Measurements from ENCODE around the gene INPP4B. TPM values are rescaled to one million over a fixed set of nuclear protein-coding genes. Genes with fewer than 3 reads are reported as not detected.

The INPP4B gene
- polyA plus RNA-seq, 1 experiment, result 5.1 TPM

- no peak for DNase-seq (ENCODE audit: low read depth, low spot score)
- TF ChIP-seq CTCF (IDR thresholded peaks at IDR 0.05; ENCODE audit: low read depth, low read length), result no peak
- Histone ChIP-seq H3K4me3 (ENCODE audit: low read depth, low read length) (no peak overlapping the region), H3K27ac (ENCODE audit: low read depth, low read length) (no peak overlapping the region), H3K9me3 (ENCODE audit: control insufficient read depth, insufficient read depth, low read length) (no peaks in the 10 kb centered on the region), H3K27me3 (ENCODE audit: control insufficient read depth, insufficient read depth, low read length) (no peaks in the 10 kb centered on the region)
- CTCF ChIA-PET, result interaction anchor here (1.2 kb wide), 1 partner anchor 13 kb away, joined by 3 read pairs; no protein-coding TSS in a partner anchor
- POLR2A ChIA-PET, result no interaction called here
Observed at GRCh38 chr4:142475663-142476062, 370.4 kb downstream of the INPP4B start.

GRCh38 chr4:142474398-142475087, 371.6 kb downstream of the INPP4B start:
- no peak overlapping the region for H3K4me3 ChIP-seq (ENCODE audit: low read depth, low read length)
- no peaks in the 10 kb centered on the region for H3K9me3 ChIP-seq (ENCODE audit: control insufficient read depth, insufficient read depth, low read length)
- no peak overlapping the region for H3K27ac ChIP-seq (ENCODE audit: low read depth, low read length)
- no peak for DNase-seq (ENCODE audit: low read depth, low spot score)
- ChIA-PET CTCF (no interaction called here), POLR2A (no interaction called here)
- H3K27me3 ChIP-seq (ENCODE audit: control insufficient read depth, insufficient read depth, low read length), result no peaks in the 10 kb centered on the region
- no peak for TF ChIP-seq CTCF (IDR thresholded peaks at IDR 0.05; ENCODE audit: low read depth, low read length)

GRCh38 chr4:142473960-142474338, 372.2 kb downstream of the INPP4B start:
- Histone ChIP-seq H3K27me3 (ENCODE audit: control insufficient read depth, insufficient read depth, low read length) (no peaks in the 10 kb centered on the region), H3K4me3 (ENCODE audit: low read depth, low read length) (no peak overlapping the region), H3K27ac (ENCODE audit: low read depth, low read length) (no peak overlapping the region), H3K9me3 (ENCODE audit: control insufficient read depth, insufficient read depth, low read length) (no peaks in the 10 kb centered on the region)
- ChIA-PET POLR2A (no interaction called here), CTCF (no interaction called here)
- no peak for DNase-seq (ENCODE audit: low read depth, low spot score)
- TF ChIP-seq CTCF (IDR thresholded peaks at IDR 0.05; ENCODE audit: low read depth, low read length), result no peak

GRCh38 chr4:142473218-142473959, 372.7 kb downstream of the INPP4B start:
- H3K27ac ChIP-seq (ENCODE audit: low read depth, low read length), result no peak overlapping the region
- H3K4me3 ChIP-seq (ENCODE audit: low read depth, low read length), result no peak overlapping the region
- no peak for TF ChIP-seq CTCF (IDR thresholded peaks at IDR 0.05; ENCODE audit: low read depth, low read length)
- H3K9me3 ChIP-seq (ENCODE audit: control insufficient read depth, insufficient read depth, low read length), result no peaks in the 10 kb centered on the region
- DNase-seq (ENCODE audit: low read depth, low spot score), result no peak
- CTCF ChIA-PET, result no interaction called here
- no peaks in the 10 kb centered on the region for H3K27me3 ChIP-seq (ENCODE audit: control insufficient read depth, insufficient read depth, low read length)
- POLR2A ChIA-PET, result no interaction called here

- POLR2A ChIA-PET, result no interaction called here
- Histone ChIP-seq H3K9me3 (ENCODE audit: control insufficient read depth, insufficient read depth, low read length) (no peaks in the 10 kb centered on the region), H3K27me3 (ENCODE audit: control insufficient read depth, insufficient read depth, low read length) (no peaks in the 10 kb centered on the region), H3K4me3 (ENCODE audit: low read depth, low read length) (no peak overlapping the region), H3K27ac (ENCODE audit: low read depth, low read length) (no peak overlapping the region)
- no peak for DNase-seq (ENCODE audit: low read depth, low spot score)
- no peak for TF ChIP-seq CTCF (IDR thresholded peaks at IDR 0.05; ENCODE audit: low read depth, low read length)
- CTCF ChIA-PET, result interaction anchor here (1.6 kb wide), 1 partner anchor 114 kb away, joined by 6 read pairs; no protein-coding TSS in a partner anchor
Observed at GRCh38 chr4:142467088-142467487, 379.0 kb downstream of the INPP4B start.

Measured in AG04450 (cell line).